CD4-positive, alpha-beta T cell treated with Interleukin-17A for 4 hours (primary cell): ENCODE measurements around the gene GRWD1.
A peak's percentile ranks its signal among the peaks of the same experiment; 100 is the strongest.

Source experiments
- DNase-seq: peaks from one replicate; pipeline ENCODE4 v3.0.0-alpha.2; 2020; ENCODE audit warnings: mixed read lengths

The GRWD1 gene

GRCh38 chr19:48428670-48429069 is 17.1 kb upstream of the GRWD1 start:
- DNase-seq: no peak

- no peak for DNase-seq
Observed at GRCh38 chr19:48433337-48433736, 12.4 kb upstream of the GRWD1 start.

- no peak for DNase-seq
Observed at GRCh38 chr19:48436586-48436985, 9.2 kb upstream of the GRWD1 start.

GRCh38 chr19:48441360-48442050 is 4.3 kb upstream of the GRWD1 start:
- no peak for DNase-seq

GRCh38 chr19:48442116-48443035 is 3.4 kb upstream of the GRWD1 start:
- DNase-seq: no peak

- DNase-seq: peak; percentile 16
Observed at GRCh38 chr19:48443256-48443655, 2.5 kb upstream of the GRWD1 start.

GRCh38 chr19:48443731-48444128 is 2.1 kb upstream of the GRWD1 start:
- no peak for DNase-seq

- DNase-seq: peak; percentile 12
Observed at GRCh38 chr19:48444129-48444935, 1.5 kb upstream of the GRWD1 start.

GRCh38 chr19:48444936-48445200 is 915 bp upstream of the GRWD1 start:
- no peak for DNase-seq

- no peak for DNase-seq
Observed at GRCh38 chr19:48445256-48445605, 552 bp upstream of the GRWD1 start.

- no peak for DNase-seq
Observed at GRCh38 chr19:48446579-48446978, 796 bp downstream of the GRWD1 start.

GRCh38 chr19:48448563-48448962 is 2.8 kb downstream of the GRWD1 start:
- no peak for DNase-seq

GRCh38 chr19:48450441-48450840 is 4.7 kb downstream of the GRWD1 start:
- no peak for DNase-seq

GRCh38 chr19:48450863-48451262 is 5.1 kb downstream of the GRWD1 start:
- DNase-seq: no peak

GRCh38 chr19:48451624-48452023 is 5.8 kb downstream of the GRWD1 start:
- DNase-seq: no peak

GRCh38 chr19:48452289-48453190 is 6.8 kb downstream of the GRWD1 start:
- no peak for DNase-seq

- no peak for DNase-seq
Observed at GRCh38 chr19:48454150-48454730, 8.5 kb downstream of the GRWD1 start.

GRCh38 chr19:48455171-48455907 is 9.6 kb downstream of the GRWD1 start, which contains the start of gene KCNJ14:
Gene KCNJ14, plus strand, starts transcription at chr19:48455574. Its CDS starts 6,151 bp downstream, at chr19:48461725.
- DNase-seq: no peak

GRCh38 chr19:48455908-48456562 is 10.3 kb downstream of the GRWD1 start:
- no peak for DNase-seq

GRCh38 chr19:48456864-48457263 is 11.1 kb downstream of the GRWD1 start:
- DNase-seq: no peak

- DNase-seq: no peak
Observed at GRCh38 chr19:48458016-48458415, 12.2 kb downstream of the GRWD1 start.
